ENCODE measurements around the gene WWP2. TPM values are rescaled to one million over a fixed set of nuclear protein-coding genes. Genes with fewer than 3 reads are reported as not detected.

WWP2 gene
- polyA plus RNA-seq, 1 donor (not counting 4 experiments of a cell fraction or from before 2014, with no cell fraction given): 6.9 TPM

GRCh38 chr16:69762814-69763598 lies 874 bp downstream of the WWP2 start:
- H2AFZ ChIP-seq (ENCODE audit: control insufficient read depth, low read length): peak overlapping the region; percentile 76
- no peaks in the 10 kb centered on the region for H3K27me3 ChIP-seq (ENCODE audit: control insufficient read depth, extremely low read depth, insufficient read depth, low read length)
- no peaks in the 10 kb centered on the region for H3K36me3 ChIP-seq (ENCODE audit: control insufficient read depth in 2 of 2, extremely low read depth in 1 of 2, insufficient read depth in 2 of 2, low read length in 2 of 2)
- H3K9ac ChIP-seq (ENCODE audit: control insufficient read depth, extremely low read depth, insufficient read depth, low read length): peak overlapping the region; percentile 89
- no peaks in the 10 kb centered on the region for H4K20me1 ChIP-seq (ENCODE audit: control insufficient read depth, extremely low read depth, insufficient read depth, low read length)
- H3K4me3 ChIP-seq (ENCODE audit: control insufficient read depth in 2 of 3, extremely low read depth in 1 of 3, insufficient read depth in 2 of 3, low read depth in 1 of 3, low read length in 3 of 3): peak overlapping the region; percentile 72 to 99 (median 83)
- H3K9me3 ChIP-seq (ENCODE audit: control insufficient read depth, low read depth, low read length): no peaks in the 10 kb centered on the region
- FAIRE-seq (no peak), DNase-seq (ENCODE audit: low read depth, low spot score) (no peak)
- H3K79me2 ChIP-seq (ENCODE audit: control insufficient read depth, insufficient read depth, low read length): peaks cover 50% of the 10 kb centered on the region
- TF ChIP-seq EZH2 (IDR thresholded peaks at IDR 0.05; ENCODE audit: low read length) (no peak), CTCF (optimal IDR thresholded peaks at IDR 0.05 in 1 of 3, IDR thresholded peaks at IDR 0.05 in 1 of 3, conservative IDR thresholded peaks at IDR 0.05 in 1 of 3; ENCODE audit: extremely low read depth in 1 of 3, insufficient read depth in 2 of 3, low read length in 3 of 3) (no peak)
- peaks cover 15% of the 10 kb centered on the region for H3K4me1 ChIP-seq (ENCODE audit: control insufficient read depth, extremely low read depth, insufficient read depth, low read length)
- no peaks in the 10 kb centered on the region for H3K9me1 ChIP-seq (ENCODE audit: control insufficient read depth, extremely low read depth, insufficient read depth, low read length)
- H3K27ac ChIP-seq (ENCODE audit: control insufficient read depth, insufficient read depth, low read length): peak overlapping the region; percentile 79
- H3K4me2 ChIP-seq (ENCODE audit: control insufficient read depth, extremely low read depth, insufficient read depth, low read depth, low read length): peak overlapping the region; percentile 99
- dilution Hi-C loops (cut with MboI; ENCODE audit: extremely low pct_ligation_motif_present, low sequenced_read_pairs): no loop called here

- H3K4me3 ChIP-seq (ENCODE audit: control insufficient read depth in 2 of 3, extremely low read depth in 1 of 3, insufficient read depth in 2 of 3, low read depth in 1 of 3, low read length in 3 of 3): peak overlapping the region in 2 of 3 experiments; percentile 83 to 99
- no peak for DNase-seq (ENCODE audit: low read depth, low spot score)
- no peaks in the 10 kb centered on the region for H3K9me3 ChIP-seq (ENCODE audit: control insufficient read depth, low read depth, low read length)
- TF ChIP-seq EZH2 (IDR thresholded peaks at IDR 0.05; ENCODE audit: low read length) (no peak), CTCF (optimal IDR thresholded peaks at IDR 0.05 in 1 of 3, IDR thresholded peaks at IDR 0.05 in 1 of 3, conservative IDR thresholded peaks at IDR 0.05 in 1 of 3; ENCODE audit: extremely low read depth in 1 of 3, insufficient read depth in 2 of 3, low read length in 3 of 3) (no peak)
- peaks cover 51% of the 10 kb centered on the region for H3K79me2 ChIP-seq (ENCODE audit: control insufficient read depth, insufficient read depth, low read length)
- H3K4me2 ChIP-seq (ENCODE audit: control insufficient read depth, extremely low read depth, insufficient read depth, low read depth, low read length): peak overlapping the region; percentile 99
- no peaks in the 10 kb centered on the region for H3K36me3 ChIP-seq (ENCODE audit: control insufficient read depth in 2 of 2, extremely low read depth in 1 of 2, insufficient read depth in 2 of 2, low read length in 2 of 2)
- FAIRE-seq: no peak
- peak overlapping the region; percentile 89 for H3K9ac ChIP-seq (ENCODE audit: control insufficient read depth, extremely low read depth, insufficient read depth, low read length)
- H3K4me1 ChIP-seq (ENCODE audit: control insufficient read depth, extremely low read depth, insufficient read depth, low read length): peaks cover 15% of the 10 kb centered on the region
- H4K20me1 ChIP-seq (ENCODE audit: control insufficient read depth, extremely low read depth, insufficient read depth, low read length): no peaks in the 10 kb centered on the region
- no peaks in the 10 kb centered on the region for H3K9me1 ChIP-seq (ENCODE audit: control insufficient read depth, extremely low read depth, insufficient read depth, low read length)
- dilution Hi-C loops (cut with MboI; ENCODE audit: extremely low pct_ligation_motif_present, low sequenced_read_pairs): no loop called here
- no peak overlapping the region for H3K27ac ChIP-seq (ENCODE audit: control insufficient read depth, insufficient read depth, low read length)
- no peaks in the 10 kb centered on the region for H3K27me3 ChIP-seq (ENCODE audit: control insufficient read depth, extremely low read depth, insufficient read depth, low read length)
- no peak overlapping the region for H2AFZ ChIP-seq (ENCODE audit: control insufficient read depth, low read length)
These were observed 1.4 kb downstream of the WWP2 start for GRCh38 chr16:69763599-69763942.

All from keratinocyte (primary cell).